OCI-LY1 (cell line): Measurements from ENCODE around the gene HDAC7.

Source experiments
- EZH2 ChIP-seq: fragments of 200-600 bp; sonication (generic), shearing (Covaris generic); IDR thresholded peaks from 2 replicates; pipeline ENCODE4 v1.8.0; 2017; ENCODE audit warnings: borderline replicate concordance, mixed run types, mild to moderate bottlenecking, antibody characterized with exemption, low read length, moderate library complexity, mixed read lengths
- TF ChIP-seq, protein P1 (sequence below): fragments of 200-600 bp; sonication (generic), shearing (Covaris generic); IDR thresholded peaks from 2 replicates; pipeline ENCODE4 v1.5.1; 2017; ENCODE audit warnings: mild to moderate bottlenecking, antibody characterized with exemption, low read length, moderate library complexity, mixed read lengths

DNA sequence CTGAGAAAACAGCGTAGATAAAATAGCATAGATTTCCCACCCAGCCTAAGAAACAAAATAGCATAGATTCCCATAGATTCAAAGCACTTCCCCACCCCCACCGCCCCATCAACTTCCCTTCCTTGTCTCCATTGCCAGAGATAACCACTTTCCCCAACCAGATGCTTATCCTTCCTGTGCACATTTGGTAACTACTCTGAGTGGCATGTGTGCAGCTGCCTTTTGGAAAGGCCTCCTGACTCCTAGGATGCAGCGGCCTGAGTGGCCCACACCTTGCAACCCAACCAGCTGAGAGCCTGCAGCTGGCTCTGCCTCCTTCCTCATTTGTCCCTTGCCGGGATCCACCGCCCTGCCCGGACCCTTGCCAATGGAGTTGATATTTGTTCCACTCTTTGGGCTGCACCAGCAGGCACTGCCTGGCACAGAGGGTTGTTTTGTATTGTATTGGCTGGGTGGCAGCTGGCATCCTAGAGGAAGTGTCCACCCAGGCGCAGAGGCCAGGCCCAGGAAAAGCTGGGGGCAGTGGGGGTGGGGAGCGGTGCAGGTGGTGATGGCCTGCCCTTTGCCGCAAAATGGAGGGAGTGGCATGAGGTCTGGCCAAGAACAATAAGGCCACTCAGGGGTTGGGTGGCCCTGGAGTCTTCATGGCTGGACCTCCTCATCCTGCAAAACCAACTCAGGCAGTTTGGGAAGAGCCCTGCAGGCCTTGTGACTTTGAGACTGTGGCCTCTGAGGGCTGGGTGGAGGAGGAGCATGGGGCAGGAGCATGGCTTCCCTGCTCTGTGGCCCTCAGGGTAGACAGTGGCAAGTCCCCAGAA is 41.8 kb downstream of the HDAC7 start:
- TF ChIP-seq, protein P1, sequence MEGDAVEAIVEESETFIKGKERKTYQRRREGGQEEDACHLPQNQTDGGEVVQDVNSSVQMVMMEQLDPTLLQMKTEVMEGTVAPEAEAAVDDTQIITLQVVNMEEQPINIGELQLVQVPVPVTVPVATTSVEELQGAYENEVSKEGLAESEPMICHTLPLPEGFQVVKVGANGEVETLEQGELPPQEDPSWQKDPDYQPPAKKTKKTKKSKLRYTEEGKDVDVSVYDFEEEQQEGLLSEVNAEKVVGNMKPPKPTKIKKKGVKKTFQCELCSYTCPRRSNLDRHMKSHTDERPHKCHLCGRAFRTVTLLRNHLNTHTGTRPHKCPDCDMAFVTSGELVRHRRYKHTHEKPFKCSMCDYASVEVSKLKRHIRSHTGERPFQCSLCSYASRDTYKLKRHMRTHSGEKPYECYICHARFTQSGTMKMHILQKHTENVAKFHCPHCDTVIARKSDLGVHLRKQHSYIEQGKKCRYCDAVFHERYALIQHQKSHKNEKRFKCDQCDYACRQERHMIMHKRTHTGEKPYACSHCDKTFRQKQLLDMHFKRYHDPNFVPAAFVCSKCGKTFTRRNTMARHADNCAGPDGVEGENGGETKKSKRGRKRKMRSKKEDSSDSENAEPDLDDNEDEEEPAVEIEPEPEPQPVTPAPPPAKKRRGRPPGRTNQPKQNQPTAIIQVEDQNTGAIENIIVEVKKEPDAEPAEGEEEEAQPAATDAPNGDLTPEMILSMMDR, result no peak
- TF ChIP-seq EZH2, result no peak
